Heart left ventricle (tissue), 16 donors: ENCODE results near the gene PCBP3. TPM values are rescaled to one million over a fixed set of nuclear protein-coding genes. Genes with fewer than 3 reads are reported as not detected.

Experiments used
- ATAC-seq, 4 donors: fragments of 200-7000 bp; cut with Tn5 transposase; one replicate each; pipeline ENCODE4 v1.9.1; 2020 to 2022; ENCODE audit warnings: moderate library complexity in 4 of 4, mild to moderate bottlenecking in 3 of 4, moderate number of reproducible peaks in 1 of 4
- DNase-seq, 5 donors: peaks; one replicate each; pipeline ENCODE4 v3.0.0-alpha.2; 2020
- H3K27ac ChIP-seq, 12 donors: fragments of 200-600 bp; sonication (generic) in 4 of 12; one replicate each; pipeline versions ENCODE4 v1.5.0 to v1.8.0; 2016 to 2022; ENCODE audit warnings: mild to moderate bottlenecking in 2 of 12
- H3K27me3 ChIP-seq, 9 donors: fragments of 200-600 bp; sonication (generic) in 2 of 9; one replicate each; pipeline versions ENCODE4 v1.5.1 to v1.8.0; 2016 to 2022; ENCODE audit warnings: mild to moderate bottlenecking in 3 of 9
- H3K36me3 ChIP-seq, 9 donors: fragments of 200-600 bp; sonication (generic) in 2 of 9; one replicate each; pipeline versions ENCODE4 v1.5.0 to v1.8.0; 2018 to 2022; ENCODE audit warnings: mild to moderate bottlenecking in 2 of 9
- H3K4me1 ChIP-seq, 12 donors: fragments of 200-600 bp; sonication (generic) in 4 of 12; one replicate each; pipeline versions ENCODE4 v1.5.0 to v1.8.0; 2016 to 2022; ENCODE audit warnings: mild to moderate bottlenecking in 3 of 12
- H3K4me3 ChIP-seq, 12 donors: fragments of 200-600 bp; sonication (generic) in 4 of 12; one replicate each; pipeline versions ENCODE4 v1.5.0 to v1.8.0; 2017 to 2022; ENCODE audit warnings: mild to moderate bottlenecking in 9 of 12, moderate library complexity in 4 of 12
- H3K9me3 ChIP-seq, 12 donors: fragments of 200-600 bp; sonication (generic) in 4 of 12; one replicate each; pipeline versions ENCODE4 v1.5.0 to v1.8.0; 2016 to 2022; ENCODE audit warnings: mild to moderate bottlenecking in 1 of 12
- CTCF ChIP-seq, 12 donors: fragments of 200-600 bp; sonication (generic) in 4 of 12; IDR thresholded peaks; one replicate each; pipeline versions ENCODE4 v1.5.0 to v1.8.0; 2018 to 2022; ENCODE audit warnings: antibody characterized with exemption in 12 of 12, mild to moderate bottlenecking in 5 of 12
- POLR2A ChIP-seq, 2 donors: fragments of 450-650 bp; IDR thresholded peaks; one replicate each; pipeline ENCODE4 v1.6.1; 2017; ENCODE audit warnings: antibody characterized with exemption in 2 of 2, mild to moderate bottlenecking in 2 of 2, moderate library complexity in 2 of 2
- WGBS, 4 donors: extraction: QIAGEN DNeasy Blood & Tissue Kit in 2 of 4; methylation state at CpG; one replicate each; pipeline versions ENCODE4 v1.1.5 to v1.1.7; 2013 to 2018; 5-methylcytosine and 5-hydroxymethylcytosine counted together
- intact Hi-C, 10 donors: fragments of 100-400 bp; cut with DNase I; formaldehyde crosslinking; loops; one replicate each; pipeline versions ENCODE4 v1.11.1 to v1.14.2; 2022
- polyA plus RNA-seq, 2 donors: library from polyadenylated mRNA; stranded (reverse); fragments of 200-250 nt; gene quantifications; one replicate each; pipeline ENCODE4 v1.2.3, GENCODE V29; 2013
- total RNA-seq, 9 donors: library from RNA; depleted of rRNA in 2 of 9; stranded (reverse); fragments of >200 nt in 2 of 9; fragmentation: NEBNext Ultra II Directional in 3 of 9; extraction: Animal tissue kit (Norgen Biotek cat#: 25700) in 3 of 9; gene quantifications; one replicate each; pipeline versions ENCODE4 v1.1.0 to v1.2.4, GENCODE V29; 2016 to 2023
- donor health status: ischemic (EF 13 %, LVEDD 7.1; RV severe dilation, severe dysfunction).
- donor health status: healthy with polysubstance abuse.
- donor health status: DM: no; HTN: yes; CAD: no.
- donor health status: DM: no; HTN: no; CAD: no.
- donor health status: ischemic (EF 25% LVEDD 6.9; RV normal size, moderate dysfunction).
- donor health status: ischemic (EF 25% LVEDD 5.7; RV mildly dilated, moderate dysfunction).
- donor health status: healthy.
- donor health status: DM: yes; HTN: yes; CAD: no.
- donor health status: ischemic (EF 35%, LVEDD 5.7; RV mildly dilated, moderate dysfunction).
- donor health status: nonischemic (EF 11% LVEDD 7.7; RV severe dilation, severe dysfunction).
- donor health status: DM: yes; HTN: yes; CAD: no.
- donor health status: PGD.
- donor health status: ischemic (EF 29% LVEDD 5.4; RV normal size, mild dysfunction).
- donor health status: nonischemic (EF 23%, LVEDD 6.1; RV moderate dilation, normal function).

The PCBP3 gene
- total and polyA plus RNA-seq, 11 donors, result 0.72 to 11.4 (median 2.5) TPM; not detected in 1

DNA sequence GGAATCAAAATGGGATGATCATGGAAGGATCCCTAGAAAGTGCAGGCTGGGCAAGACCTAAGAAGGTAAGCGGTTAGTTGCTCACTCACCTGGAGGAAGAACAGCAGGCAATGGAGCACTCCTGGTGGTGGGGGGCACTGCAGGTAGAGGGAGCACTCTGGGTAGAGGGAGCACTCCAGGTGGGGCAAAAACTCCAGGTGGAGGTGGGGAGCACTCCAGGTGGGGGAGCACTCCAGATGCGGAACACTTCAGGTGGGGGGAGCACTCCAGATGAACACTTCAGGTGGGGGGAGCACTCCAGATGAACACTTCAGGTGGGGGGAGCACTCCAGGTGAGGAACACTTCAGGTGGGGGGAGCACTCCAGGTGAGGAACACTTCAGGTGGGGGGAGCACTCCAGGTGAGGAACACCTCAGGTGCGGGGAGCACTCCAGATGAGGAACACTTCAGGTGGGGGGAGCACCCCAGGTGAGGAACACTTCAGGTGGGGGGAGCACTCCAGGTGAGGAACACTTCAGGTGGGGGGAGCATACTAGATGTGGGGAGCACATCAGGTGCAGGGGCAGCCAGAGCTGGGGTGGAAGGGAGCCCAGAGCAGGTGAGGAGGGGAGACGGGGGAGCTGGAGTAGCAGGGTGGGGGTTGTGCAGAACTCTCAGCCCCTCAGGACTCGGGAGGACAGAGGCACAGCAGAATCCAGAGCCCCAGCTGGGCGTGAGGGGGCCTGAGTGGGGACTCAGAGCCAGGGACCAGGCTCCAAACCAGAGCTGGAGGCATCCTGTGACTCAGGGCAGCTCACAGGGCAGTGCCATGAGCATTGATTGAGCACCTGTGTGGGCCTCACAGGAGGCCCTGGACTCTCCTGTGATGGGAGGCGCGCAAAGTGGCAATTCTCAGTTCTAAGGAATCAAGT is 300.4 kb downstream of the PCBP3 start:
- WGBS, 4 donors, result 79 to 96% (median 85%) methylated on average over 6 to 8 of the region's 8 CpGs
- ATAC-seq, result no peak
- Histone ChIP-seq H3K27me3 (no peaks in the 10 kb centered on the region), H3K27ac (no peak overlapping the region), H3K4me3 (no peak overlapping the region), H3K4me1 (peaks cover 0 to 3% (median 0%) of the 10 kb centered on the region in 12 donors), H3K9me3 (no peaks in the 10 kb centered on the region), H3K36me3 (no peaks in the 10 kb centered on the region)
- intact Hi-C loops, result no loop called here
- TF ChIP-seq POLR2A (IDR thresholded peaks at IDR 0.05), result no peak
- no peak for TF ChIP-seq CTCF (IDR thresholded peaks at IDR 0.05)
- DNase-seq, result peak in 2 of 5 donors; percentile 16 to 18

DNA sequence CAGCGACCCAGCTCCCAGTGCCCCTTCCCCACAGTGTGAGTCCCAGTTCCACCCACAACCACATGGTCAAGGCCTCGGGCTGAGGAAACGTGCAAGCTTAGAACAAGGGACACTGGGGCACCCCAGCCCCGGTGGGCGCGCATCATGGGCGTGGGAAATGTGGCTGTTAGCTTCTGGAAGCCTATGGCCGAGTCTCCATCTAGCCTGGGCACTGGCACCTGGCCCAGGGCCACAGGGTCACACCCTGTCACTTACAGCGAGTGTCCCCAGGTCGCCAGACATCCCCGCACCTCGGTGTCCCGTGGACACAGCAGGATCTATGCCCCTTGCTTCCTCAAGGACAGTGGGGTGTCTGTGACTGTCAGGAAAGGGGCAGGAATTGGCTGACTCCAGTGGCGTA is 301.1 kb downstream of the PCBP3 start:
- DNase-seq (peak in 2 of 5 donors; percentile 3 to 18), ATAC-seq (no peak)
- no peaks in the 10 kb centered on the region for H3K9me3 ChIP-seq
- no peaks in the 10 kb centered on the region for H3K27me3 ChIP-seq
- intact Hi-C loops, result no loop called here
- TF ChIP-seq POLR2A (IDR thresholded peaks at IDR 0.05), result no peak
- no peak for TF ChIP-seq CTCF (IDR thresholded peaks at IDR 0.05)
- WGBS, 4 donors, result 85 to 88% (median 87%) methylated on average over 7 to 14 of the region's 14 CpGs
- peaks cover 0 to 5% (median 0%) of the 10 kb centered on the region in 12 donors for H3K4me1 ChIP-seq
- H3K4me3 ChIP-seq, result no peak overlapping the region
- H3K27ac ChIP-seq, result no peak overlapping the region
- H3K36me3 ChIP-seq, result no peaks in the 10 kb centered on the region

GRCh38 chr21:45945066-45945867 is 301.7 kb downstream of the PCBP3 start:
- ATAC-seq, result no peak
- 85 to 90% (median 88%) methylated on average over 16 to 24 of the region's 24 CpGs for WGBS, 4 donors
- Histone ChIP-seq H3K27me3 (no peaks in the 10 kb centered on the region), H3K4me1 (peaks cover 0 to 10% (median 2%) of the 10 kb centered on the region in 12 donors), H3K27ac (no peak overlapping the region), H3K4me3 (no peak overlapping the region), H3K9me3 (no peaks in the 10 kb centered on the region), H3K36me3 (no peaks in the 10 kb centered on the region)
- TF ChIP-seq POLR2A (IDR thresholded peaks at IDR 0.05) (no peak), CTCF (IDR thresholded peaks at IDR 0.05) (no peak)
- intact Hi-C loops, result no loop called here
- DNase-seq, result peak in 1 of 5 donors; percentile 15

- no peak for TF ChIP-seq POLR2A (IDR thresholded peaks at IDR 0.05)
- no peak for TF ChIP-seq CTCF (IDR thresholded peaks at IDR 0.05)
- H3K36me3 ChIP-seq, result no peaks in the 10 kb centered on the region
- intact Hi-C loops, result no loop called here
- H3K4me1 ChIP-seq, result peaks cover 0 to 16% (median 7%) of the 10 kb centered on the region in 12 donors
- no peaks in the 10 kb centered on the region for H3K9me3 ChIP-seq
- 84 to 92% (median 89%) methylated on average over 11 to 12 of the region's 12 CpGs for WGBS, 4 donors
- no peaks in the 10 kb centered on the region for H3K27me3 ChIP-seq
- ATAC-seq, result no peak
- no peak overlapping the region for H3K27ac ChIP-seq
- DNase-seq, result peak in 1 of 5 donors; percentile 19
- no peak overlapping the region for H3K4me3 ChIP-seq
These were observed 302.3 kb downstream of the PCBP3 start for GRCh38 chr21:45945868-45946210.
